Measurements from ENCODE around the gene ZNF678. TPM values are rescaled to one million over a fixed set of nuclear protein-coding genes. Genes with fewer than 3 reads are reported as not detected.

ZNF678 gene
- total and polyA plus RNA-seq, 2 of the 8 experiments (the other 6 are each of a cell fraction or from before 2014, with no cell fraction given) = 6.9 to 28.3 TPM

DNA sequence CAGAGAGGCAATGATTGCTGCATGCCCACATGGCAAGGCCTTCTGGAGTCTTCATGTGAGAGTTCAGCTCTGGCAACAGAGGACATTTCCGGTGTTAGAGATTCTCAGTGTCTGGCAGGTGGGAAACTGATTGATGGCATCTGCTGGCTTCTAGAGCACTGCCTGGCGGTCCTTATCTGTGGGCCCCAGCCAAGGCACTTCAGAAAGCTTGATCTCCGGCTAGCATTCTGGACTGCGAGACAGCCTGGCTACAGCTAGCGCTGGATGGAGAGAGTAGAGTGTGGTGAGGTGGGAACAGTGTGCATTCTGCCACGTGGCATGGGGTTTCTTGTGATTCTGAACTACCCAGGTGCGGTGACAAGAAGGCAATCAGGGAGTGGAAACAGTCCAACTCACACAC lies 9.4 kb downstream of the ZNF678 start (continued):
- TF ChIP-seq, protein P1, sequence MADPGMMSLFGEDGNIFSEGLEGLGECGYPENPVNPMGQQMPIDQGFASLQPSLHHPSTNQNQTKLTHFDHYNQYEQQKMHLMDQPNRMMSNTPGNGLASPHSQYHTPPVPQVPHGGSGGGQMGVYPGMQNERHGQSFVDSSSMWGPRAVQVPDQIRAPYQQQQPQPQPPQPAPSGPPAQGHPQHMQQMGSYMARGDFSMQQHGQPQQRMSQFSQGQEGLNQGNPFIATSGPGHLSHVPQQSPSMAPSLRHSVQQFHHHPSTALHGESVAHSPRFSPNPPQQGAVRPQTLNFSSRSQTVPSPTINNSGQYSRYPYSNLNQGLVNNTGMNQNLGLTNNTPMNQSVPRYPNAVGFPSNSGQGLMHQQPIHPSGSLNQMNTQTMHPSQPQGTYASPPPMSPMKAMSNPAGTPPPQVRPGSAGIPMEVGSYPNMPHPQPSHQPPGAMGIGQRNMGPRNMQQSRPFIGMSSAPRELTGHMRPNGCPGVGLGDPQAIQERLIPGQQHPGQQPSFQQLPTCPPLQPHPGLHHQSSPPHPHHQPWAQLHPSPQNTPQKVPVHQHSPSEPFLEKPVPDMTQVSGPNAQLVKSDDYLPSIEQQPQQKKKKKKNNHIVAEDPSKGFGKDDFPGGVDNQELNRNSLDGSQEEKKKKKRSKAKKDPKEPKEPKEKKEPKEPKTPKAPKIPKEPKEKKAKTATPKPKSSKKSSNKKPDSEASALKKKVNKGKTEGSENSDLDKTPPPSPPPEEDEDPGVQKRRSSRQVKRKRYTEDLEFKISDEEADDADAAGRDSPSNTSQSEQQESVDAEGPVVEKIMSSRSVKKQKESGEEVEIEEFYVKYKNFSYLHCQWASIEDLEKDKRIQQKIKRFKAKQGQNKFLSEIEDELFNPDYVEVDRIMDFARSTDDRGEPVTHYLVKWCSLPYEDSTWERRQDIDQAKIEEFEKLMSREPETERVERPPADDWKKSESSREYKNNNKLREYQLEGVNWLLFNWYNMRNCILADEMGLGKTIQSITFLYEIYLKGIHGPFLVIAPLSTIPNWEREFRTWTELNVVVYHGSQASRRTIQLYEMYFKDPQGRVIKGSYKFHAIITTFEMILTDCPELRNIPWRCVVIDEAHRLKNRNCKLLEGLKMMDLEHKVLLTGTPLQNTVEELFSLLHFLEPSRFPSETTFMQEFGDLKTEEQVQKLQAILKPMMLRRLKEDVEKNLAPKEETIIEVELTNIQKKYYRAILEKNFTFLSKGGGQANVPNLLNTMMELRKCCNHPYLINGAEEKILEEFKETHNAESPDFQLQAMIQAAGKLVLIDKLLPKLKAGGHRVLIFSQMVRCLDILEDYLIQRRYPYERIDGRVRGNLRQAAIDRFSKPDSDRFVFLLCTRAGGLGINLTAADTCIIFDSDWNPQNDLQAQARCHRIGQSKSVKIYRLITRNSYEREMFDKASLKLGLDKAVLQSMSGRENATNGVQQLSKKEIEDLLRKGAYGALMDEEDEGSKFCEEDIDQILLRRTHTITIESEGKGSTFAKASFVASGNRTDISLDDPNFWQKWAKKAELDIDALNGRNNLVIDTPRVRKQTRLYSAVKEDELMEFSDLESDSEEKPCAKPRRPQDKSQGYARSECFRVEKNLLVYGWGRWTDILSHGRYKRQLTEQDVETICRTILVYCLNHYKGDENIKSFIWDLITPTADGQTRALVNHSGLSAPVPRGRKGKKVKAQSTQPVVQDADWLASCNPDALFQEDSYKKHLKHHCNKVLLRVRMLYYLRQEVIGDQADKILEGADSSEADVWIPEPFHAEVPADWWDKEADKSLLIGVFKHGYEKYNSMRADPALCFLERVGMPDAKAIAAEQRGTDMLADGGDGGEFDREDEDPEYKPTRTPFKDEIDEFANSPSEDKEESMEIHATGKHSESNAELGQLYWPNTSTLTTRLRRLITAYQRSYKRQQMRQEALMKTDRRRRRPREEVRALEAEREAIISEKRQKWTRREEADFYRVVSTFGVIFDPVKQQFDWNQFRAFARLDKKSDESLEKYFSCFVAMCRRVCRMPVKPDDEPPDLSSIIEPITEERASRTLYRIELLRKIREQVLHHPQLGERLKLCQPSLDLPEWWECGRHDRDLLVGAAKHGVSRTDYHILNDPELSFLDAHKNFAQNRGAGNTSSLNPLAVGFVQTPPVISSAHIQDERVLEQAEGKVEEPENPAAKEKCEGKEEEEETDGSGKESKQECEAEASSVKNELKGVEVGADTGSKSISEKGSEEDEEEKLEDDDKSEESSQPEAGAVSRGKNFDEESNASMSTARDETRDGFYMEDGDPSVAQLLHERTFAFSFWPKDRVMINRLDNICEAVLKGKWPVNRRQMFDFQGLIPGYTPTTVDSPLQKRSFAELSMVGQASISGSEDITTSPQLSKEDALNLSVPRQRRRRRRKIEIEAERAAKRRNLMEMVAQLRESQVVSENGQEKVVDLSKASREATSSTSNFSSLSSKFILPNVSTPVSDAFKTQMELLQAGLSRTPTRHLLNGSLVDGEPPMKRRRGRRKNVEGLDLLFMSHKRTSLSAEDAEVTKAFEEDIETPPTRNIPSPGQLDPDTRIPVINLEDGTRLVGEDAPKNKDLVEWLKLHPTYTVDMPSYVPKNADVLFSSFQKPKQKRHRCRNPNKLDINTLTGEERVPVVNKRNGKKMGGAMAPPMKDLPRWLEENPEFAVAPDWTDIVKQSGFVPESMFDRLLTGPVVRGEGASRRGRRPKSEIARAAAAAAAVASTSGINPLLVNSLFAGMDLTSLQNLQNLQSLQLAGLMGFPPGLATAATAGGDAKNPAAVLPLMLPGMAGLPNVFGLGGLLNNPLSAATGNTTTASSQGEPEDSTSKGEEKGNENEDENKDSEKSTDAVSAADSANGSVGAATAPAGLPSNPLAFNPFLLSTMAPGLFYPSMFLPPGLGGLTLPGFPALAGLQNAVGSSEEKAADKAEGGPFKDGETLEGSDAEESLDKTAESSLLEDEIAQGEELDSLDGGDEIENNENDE (IDR thresholded peaks at IDR 0.05; ENCODE audit: insufficient replicate concordance, low read length) = no peak
- TF ChIP-seq TEAD4 (IDR thresholded peaks at IDR 0.05; ENCODE audit: low read depth, low read length) (no peak), TCF12 (IDR thresholded peaks at IDR 0.05; ENCODE audit: low read depth, low read length) (no peak), SIX5 (IDR thresholded peaks at IDR 0.05; ENCODE audit: low read depth, low read length) (no peak), JUND (IDR thresholded peaks at IDR 0.05; ENCODE audit: low read length) (no peak), TAF7 (optimal IDR thresholded peaks at IDR 0.05; ENCODE audit: borderline replicate concordance, low read depth, low read length) (no peak), GABPA (IDR thresholded peaks at IDR 0.05; ENCODE audit: borderline replicate concordance, insufficient read depth, low read length) (no peak), HDAC6 (IDR thresholded peaks at IDR 0.05; ENCODE audit: low read depth, low read length) (no peak), CBX8 (IDR thresholded peaks at IDR 0.05; ENCODE audit: borderline replicate concordance, low read depth, low read length) (no peak), TBP (IDR thresholded peaks at IDR 0.05; ENCODE audit: low read depth, low read length) (no peak), SP2 (IDR thresholded peaks at IDR 0.05; ENCODE audit: low read length) (no peak)

All from H1 (cell line).